ENCODE results near the gene MYO18B.

DNA sequence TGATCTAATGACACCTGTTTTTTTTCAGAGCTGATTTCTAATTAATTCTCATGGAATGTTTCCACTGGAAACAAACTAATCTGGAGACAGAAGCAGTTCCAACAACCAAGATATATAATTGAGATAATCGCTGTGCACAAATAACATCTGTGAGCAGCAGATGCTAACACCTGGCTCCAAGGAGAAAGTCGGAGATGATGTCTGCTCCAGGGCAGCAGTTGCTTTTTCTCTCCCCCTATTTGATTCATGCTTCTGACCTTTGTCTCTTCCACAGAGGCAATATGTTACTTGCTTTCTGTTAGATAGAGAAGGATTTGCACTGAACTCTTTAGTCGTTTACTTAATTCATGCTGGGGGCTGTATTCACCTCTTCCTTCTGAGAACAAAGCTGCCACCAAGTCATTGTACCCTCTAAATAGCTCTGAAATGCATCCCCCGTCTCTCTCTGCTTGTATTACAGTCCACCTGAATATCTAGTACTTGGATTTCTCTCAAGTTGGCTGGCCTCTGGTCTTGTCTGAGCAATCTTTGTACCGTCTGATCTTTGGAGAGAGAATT, 187.4 kb downstream of the MYO18B start:
- TF ChIP-seq POLR2A (IDR thresholded peaks at IDR 0.05): no peak
- TF ChIP-seq, protein P1, sequence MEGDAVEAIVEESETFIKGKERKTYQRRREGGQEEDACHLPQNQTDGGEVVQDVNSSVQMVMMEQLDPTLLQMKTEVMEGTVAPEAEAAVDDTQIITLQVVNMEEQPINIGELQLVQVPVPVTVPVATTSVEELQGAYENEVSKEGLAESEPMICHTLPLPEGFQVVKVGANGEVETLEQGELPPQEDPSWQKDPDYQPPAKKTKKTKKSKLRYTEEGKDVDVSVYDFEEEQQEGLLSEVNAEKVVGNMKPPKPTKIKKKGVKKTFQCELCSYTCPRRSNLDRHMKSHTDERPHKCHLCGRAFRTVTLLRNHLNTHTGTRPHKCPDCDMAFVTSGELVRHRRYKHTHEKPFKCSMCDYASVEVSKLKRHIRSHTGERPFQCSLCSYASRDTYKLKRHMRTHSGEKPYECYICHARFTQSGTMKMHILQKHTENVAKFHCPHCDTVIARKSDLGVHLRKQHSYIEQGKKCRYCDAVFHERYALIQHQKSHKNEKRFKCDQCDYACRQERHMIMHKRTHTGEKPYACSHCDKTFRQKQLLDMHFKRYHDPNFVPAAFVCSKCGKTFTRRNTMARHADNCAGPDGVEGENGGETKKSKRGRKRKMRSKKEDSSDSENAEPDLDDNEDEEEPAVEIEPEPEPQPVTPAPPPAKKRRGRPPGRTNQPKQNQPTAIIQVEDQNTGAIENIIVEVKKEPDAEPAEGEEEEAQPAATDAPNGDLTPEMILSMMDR (IDR thresholded peaks at IDR 0.05): no peak
- no peak for TF ChIP-seq POLR2AphosphoS5 (IDR thresholded peaks at IDR 0.05; ENCODE audit: insufficient read depth in 1 of 2, low read depth in 1 of 2)

Data from vagina (tissue), 2 donors.